Testis (tissue), 2 donors: ENCODE data around the gene CLEC20A.

Experiments used
- CTCF ChIP-seq, 3 experiments: fragments of 450-650 bp in 2 of 3; fragments of 200-600 bp in 1 of 3; sonication (generic) in 1 of 3; IDR thresholded peaks; one replicate each; pipeline ENCODE4 v1.5.1; 2016 to 2019; ENCODE audit warnings: antibody characterized with exemption in 3 of 3, mild to moderate bottlenecking in 2 of 3, moderate library complexity in 1 of 3
- POLR2A ChIP-seq: fragments of 450-650 bp; IDR thresholded peaks from one replicate; pipeline ENCODE4 v1.6.1; 2017; ENCODE audit warnings: antibody characterized with exemption, mild to moderate bottlenecking, moderate library complexity

GRCh38 chr1:178458203-178458602 lies 38.6 kb downstream of the CLEC20A start:
- TF ChIP-seq CTCF (IDR thresholded peaks at IDR 0.05): no peak
- TF ChIP-seq POLR2A: no peak
